GM23338 (cell line): ENCODE data around the gene TBC1D14. TPM values are rescaled to one million over a fixed set of nuclear protein-coding genes. Genes with fewer than 3 reads are reported as not detected.

Experiments
- ATAC-seq: fragments of 200-7000 bp; cut with Tn5 transposase; 3 replicates; pipeline ENCODE4 v1.9.1; 2020
- DNase-seq: peaks from one replicate; pipeline ENCODE4 v3.0.0-alpha.2; 2015; ENCODE audit warnings: low spot score
- H2AFZ ChIP-seq: fragments of 200-600 bp; sonication (generic); 2 replicates; pipeline ENCODE4 v1.8.0; 2016; ENCODE audit warnings: antibody characterized with exemption, mild to moderate bottlenecking, moderate library complexity
- H3F3A ChIP-seq: fragments of 200-600 bp; sonication (generic); replicated peaks from 2 replicates; pipeline ENCODE4 v1.8.0; 2017; ENCODE audit warnings: antibody characterized with exemption, mixed run types, low read depth
- H3K27ac ChIP-seq: fragments of 200-600 bp; sonication (generic); 2 replicates; pipeline ENCODE4 v1.6.1; 2016; ENCODE audit warnings: low read depth
- H3K27me3 ChIP-seq: fragments of 200-600 bp; sonication (generic); 2 replicates; pipeline ENCODE4 v1.8.0; 2016; ENCODE audit warnings: mild to moderate bottlenecking, mixed run types, moderate library complexity; ENCODE audit not compliant: insufficient read depth
- H3K36me3 ChIP-seq: fragments of 200-600 bp; sonication (generic); 2 replicates; pipeline ENCODE4 v1.8.0; 2016; ENCODE audit warnings: mild to moderate bottlenecking; ENCODE audit not compliant: insufficient read depth
- H3K4me1 ChIP-seq: fragments of 200-600 bp; sonication (generic); 2 replicates; pipeline ENCODE4 v1.8.0; 2016; ENCODE audit warnings: mild to moderate bottlenecking, moderate library complexity; ENCODE audit not compliant: insufficient read depth
- H3K4me2 ChIP-seq: fragments of 200-600 bp; sonication (generic); 2 replicates; pipeline ENCODE4 v1.7.1; 2017; ENCODE audit warnings: mixed run types
- H3K4me3 ChIP-seq: fragments of 200-600 bp; sonication (generic); 2 replicates; pipeline ENCODE4 v1.6.1; 2016; ENCODE audit warnings: mixed run types
- H3K79me2 ChIP-seq: fragments of 200-600 bp; sonication (generic); replicated peaks from 2 replicates; pipeline ENCODE4 v1.8.0; 2017; ENCODE audit warnings: mild to moderate bottlenecking; ENCODE audit not compliant: insufficient read depth
- H3K9me2 ChIP-seq: fragments of 200-600 bp; sonication (generic); 2 replicates; pipeline ENCODE4 v1.8.0; 2017; ENCODE audit not compliant: insufficient read depth
- H4K20me1 ChIP-seq: fragments of 200-600 bp; sonication (generic); replicated peaks from 2 replicates; pipeline ENCODE4 v1.8.0; 2017; ENCODE audit warnings: mild to moderate bottlenecking; ENCODE audit not compliant: insufficient read depth
- H3K27ac Mint-ChIP-seq: 2 replicates; pipeline ENCODE4 v1.8.0; 2020; ENCODE audit warnings: inconsistent platforms, mild to moderate bottlenecking, moderate library complexity, mixed read lengths
- H3K27me3 Mint-ChIP-seq: 3 replicates; pipeline ENCODE4 v1.8.0; 2022; ENCODE audit warnings: low read depth, mild to moderate bottlenecking, moderate library complexity, mixed read lengths, inconsistent platforms; ENCODE audit not compliant: insufficient read depth, poor library complexity
- H3K36me3 Mint-ChIP-seq: 3 replicates; pipeline ENCODE4 v1.8.0; 2021; ENCODE audit warnings: low read depth, mild to moderate bottlenecking, inconsistent platforms, moderate library complexity, mixed read lengths
- H3K4me1 Mint-ChIP-seq: 3 replicates; pipeline ENCODE4 v1.8.0; 2020; ENCODE audit warnings: mild to moderate bottlenecking, inconsistent platforms, mixed read lengths
- H3K4me3 Mint-ChIP-seq: 3 replicates; pipeline ENCODE4 v1.8.0; 2021; ENCODE audit warnings: moderate library complexity, mild to moderate bottlenecking, inconsistent platforms, mixed read lengths
- H3K9me3 Mint-ChIP-seq: 3 replicates; pipeline ENCODE4 v1.8.0; 2020; ENCODE audit warnings: moderate library complexity, mild to moderate bottlenecking, inconsistent platforms, mixed read lengths
- CREB1 ChIP-seq: fragments of 250-450 bp; sonication (Bioruptor Pico); IDR thresholded peaks from 2 replicates; pipeline ENCODE4 v1.5.0; 2020; ENCODE audit warnings: low read depth, mild to moderate bottlenecking, moderate library complexity
- CTCF ChIP-seq, 2 experiments: fragments of 200-600 bp in 1 of 2; sonication (generic) in 1 of 2; conservative IDR thresholded peaks; 2 replicates each; pipeline versions ENCODE4 v1.5.1 to v1.6.1; 2016 to 2017; ENCODE audit warnings: antibody characterized with exemption in 2 of 2, low read depth in 2 of 2, mild to moderate bottlenecking in 2 of 2, moderate library complexity in 1 of 2
- ETS1 ChIP-seq: IDR thresholded peaks from 2 replicates; pipeline ENCODE4 v1.6.1; 2016; ENCODE audit warnings: antibody characterized with exemption
- EZH2 ChIP-seq: fragments of 200-600 bp; sonication (generic); IDR thresholded peaks from one replicate; pipeline ENCODE4 v1.8.0; 2017; ENCODE audit warnings: antibody characterized with exemption, mild to moderate bottlenecking, low read depth; ENCODE audit not compliant: unreplicated experiment
- EZH2phosphoT487 ChIP-seq: fragments of 200-600 bp; sonication (generic); IDR thresholded peaks from one replicate; pipeline ENCODE4 v1.8.1; 2018; ENCODE audit warnings: antibody characterized with exemption; ENCODE audit not compliant: unreplicated experiment
- JUNB ChIP-seq: IDR thresholded peaks from one replicate; pipeline ENCODE4 v1.6.1; 2016; ENCODE audit warnings: antibody characterized with exemption; ENCODE audit not compliant: unreplicated experiment
- NANOG ChIP-seq: IDR thresholded peaks from 2 replicates; pipeline ENCODE4 v1.6.1; 2016; ENCODE audit warnings: antibody characterized with exemption, borderline replicate concordance
- REST ChIP-seq: IDR thresholded peaks from one replicate; pipeline ENCODE4 v1.6.1; 2018; ENCODE audit warnings: antibody characterized with exemption; ENCODE audit not compliant: unreplicated experiment
- STAT1 ChIP-seq: IDR thresholded peaks from one replicate; pipeline ENCODE4 v1.6.1; 2016; ENCODE audit warnings: antibody characterized with exemption; ENCODE audit not compliant: unreplicated experiment
- ZNF114 ChIP-seq: fragments of 250-450 bp; sonication (Bioruptor Pico); IDR thresholded peaks from 2 replicates; pipeline ENCODE4 v1.5.0; 2020; ENCODE audit warnings: mild to moderate bottlenecking, moderate library complexity
- ZNF462 ChIP-seq: fragments of 250-450 bp; sonication (Bioruptor Pico); IDR thresholded peaks from 2 replicates; pipeline ENCODE4 v1.5.0; 2020; ENCODE audit warnings: mild to moderate bottlenecking, moderate library complexity
- polyA plus RNA-seq: library from polyadenylated mRNA; unstranded; fragments of >200 nt; fragmentation: Nextera tagmentation; extraction: Ambion mirVana; gene quantifications from 2 replicates; pipeline ENCODE4 v1.2.1, GENCODE V29; 2016
- total RNA-seq: library from RNA; depleted of rRNA; stranded (reverse); fragments of >200 nt; shearing (Covaris generic); gene quantifications from 2 replicates; pipeline ENCODE4 v1.2.3, GENCODE V29; 2014

The TBC1D14 gene
- total and polyA plus RNA-seq, 2 experiments from 2014 or later, result 18.2 to 59.7 TPM

GRCh38 chr4:7021930-7022664, 112.5 kb downstream of the TBC1D14 start (continued):
- no peak for TF ChIP-seq CTCF (conservative IDR thresholded peaks at IDR 0.05; ENCODE audit: low read depth in 2 of 2)
- no peak for TF ChIP-seq JUNB
- no peak for TF ChIP-seq ZNF114 (CRISPR knock-in tag)
- no peak for TF ChIP-seq EZH2phosphoT487
- no peak for TF ChIP-seq CREB1 (CRISPR knock-in tag)
- no peak for TF ChIP-seq STAT1

GRCh38 chr4:7023486-7023885, 113.9 kb downstream of the TBC1D14 start:
- Histone ChIP-seq H3F3A (no peaks in the 10 kb centered on the region), H3K79me2 (peaks cover 6% of the 10 kb centered on the region), H3K4me2 (no peak overlapping the region), H3K27me3 (no peaks in the 10 kb centered on the region), H3K4me3 (no peak overlapping the region), H3K4me1 (no peaks in the 10 kb centered on the region; the same call in 1 of the 2 replicates), H3K27ac (no peak overlapping the region), H4K20me1 (peaks cover 10% of the 10 kb centered on the region), H2AFZ (no peak overlapping the region), H3K36me3 (no peaks in the 10 kb centered on the region), H3K9me2 (no peaks in the 10 kb centered on the region)
- no peaks in the 10 kb centered on the region; the same call in 2 of the 3 replicates for H3K9me3 Mint-ChIP-seq
- no peak overlapping the region for H3K4me3 Mint-ChIP-seq
- peaks cover 8% of the 10 kb centered on the region for H3K27me3 Mint-ChIP-seq
- no peak overlapping the region for H3K27ac Mint-ChIP-seq
- ATAC-seq (no peak), DNase-seq (no peak)
- H3K4me1 Mint-ChIP-seq, result peaks cover 36% of the 10 kb centered on the region
- H3K36me3 Mint-ChIP-seq, result peaks cover 60% of the 10 kb centered on the region
- TF ChIP-seq REST, result no peak
- TF ChIP-seq NANOG, result no peak
- TF ChIP-seq EZH2, result no peak
- TF ChIP-seq CREB1 (CRISPR knock-in tag), result no peak
- no peak for TF ChIP-seq ZNF462 (CRISPR knock-in tag)
- no peak for TF ChIP-seq EZH2phosphoT487
- TF ChIP-seq ZNF114 (CRISPR knock-in tag), result no peak
- no peak for TF ChIP-seq ETS1
